SK-N-MC (cell line): ENCODE measurements around the gene OBSCN.
"Not testable (repeated sequence)": the region's sequence is repeated elsewhere in the genome, so short reads cannot be mapped to it uniquely, and the experiment has no call there.

Experiments
- DNase-seq: peaks from one replicate; pipeline ENCODE4 v3.0.0-alpha.2; 2011; ENCODE audit warnings: low read depth, low spot score
- H3K27ac ChIP-seq: fragments of 200-600 bp; sonication (generic); 2 replicates; pipeline ENCODE4 v1.5.1; 2016; ENCODE audit warnings: mixed run types
- H3K36me3 ChIP-seq: fragments of 200-600 bp; sonication (generic); 2 replicates; pipeline ENCODE4 v1.6.1; 2017; ENCODE audit warnings: antibody characterized with exemption, low read length, mixed read lengths; ENCODE audit not compliant: insufficient read depth
- H3K4me3 ChIP-seq: fragments of 200-600 bp; sonication (generic); 2 replicates; pipeline ENCODE4 v1.5.1; 2016
- H3K9ac ChIP-seq: fragments of 200-600 bp; sonication (generic); 2 replicates; pipeline ENCODE4 v1.8.0; 2017; ENCODE audit warnings: mixed run types, mixed read lengths; ENCODE audit not compliant: insufficient read length
- H3K9me3 ChIP-seq: fragments of 200-600 bp; sonication (generic); 2 replicates; pipeline ENCODE4 v1.6.1; 2017; ENCODE audit warnings: low read depth, mild to moderate bottlenecking, antibody characterized with exemption, low read length, moderate library complexity, mixed read lengths
- EZH2 ChIP-seq: fragments of 200-600 bp; sonication (generic); IDR thresholded peaks from one replicate; pipeline ENCODE4 v1.6.1; 2017; ENCODE audit warnings: antibody characterized with exemption
- FOXP2 ChIP-seq: optimal IDR thresholded peaks from 2 replicates; pipeline ENCODE3; 2011; ENCODE audit warnings: mild to moderate bottlenecking, moderate library complexity; ENCODE audit not compliant: insufficient read depth; ENCODE audit errors: extremely low read length, control extremely low read depth
- POLR2AphosphoS5 ChIP-seq: IDR thresholded peaks from 2 replicates; pipeline ENCODE4 v1.6.1; 2012; ENCODE audit warnings: mild to moderate bottlenecking, low read depth, low read length, borderline replicate concordance

The OBSCN gene

GRCh38 chr1:228169345-228169744 is 38.5 kb upstream of the OBSCN start:
- TF ChIP-seq FOXP2 (no peak), EZH2 (no peak), POLR2AphosphoS5 (no peak)
- Histone ChIP-seq H3K27ac (no peak overlapping the region), H3K9ac (no peak overlapping the region), H3K36me3 (no peaks in the 10 kb centered on the region), H3K4me3 (no peak overlapping the region), H3K9me3 (no peaks in the 10 kb centered on the region)
- no peak for DNase-seq

GRCh38 chr1:228170666-228171065 is 37.2 kb upstream of the OBSCN start:
- Histone ChIP-seq H3K27ac (no peak overlapping the region), H3K9ac (no peak overlapping the region), H3K36me3 (no peaks in the 10 kb centered on the region), H3K9me3 (no peaks in the 10 kb centered on the region), H3K4me3 (no peak overlapping the region)
- DNase-seq, result no peak
- TF ChIP-seq EZH2 (no peak), FOXP2 (no peak), POLR2AphosphoS5 (no peak)

GRCh38 chr1:228171221-228171891 is 36.5 kb upstream of the OBSCN start:
- no peak for DNase-seq
- no peak for TF ChIP-seq FOXP2
- TF ChIP-seq POLR2AphosphoS5, result no peak
- no peak for TF ChIP-seq EZH2
- H3K36me3 ChIP-seq, result no peaks in the 10 kb centered on the region
- no peak overlapping the region for H3K27ac ChIP-seq
- H3K9me3 ChIP-seq, result no peaks in the 10 kb centered on the region
- no peak overlapping the region for H3K4me3 ChIP-seq
- no peak overlapping the region for H3K9ac ChIP-seq

GRCh38 chr1:228172591-228173527 is 35.0 kb upstream of the OBSCN start:
- DNase-seq, result no peak
- Histone ChIP-seq H3K36me3 (no peaks in the 10 kb centered on the region), H3K9ac (no peak overlapping the region), H3K4me3 (no peak overlapping the region), H3K9me3 (no peaks in the 10 kb centered on the region), H3K27ac (no peak overlapping the region)
- TF ChIP-seq POLR2AphosphoS5 (no peak), EZH2 (no peak), FOXP2 (no peak)

- not testable (repeated sequence) for H3K9ac ChIP-seq
Observed at GRCh38 chr1:228173528-228174481, 34.0 kb upstream of the OBSCN start.

GRCh38 chr1:228174482-228175315 is 33.1 kb upstream of the OBSCN start:
- H3K4me3 ChIP-seq, result no peak overlapping the region
- H3K9me3 ChIP-seq, result no peaks in the 10 kb centered on the region
- no peak for DNase-seq
- H3K36me3 ChIP-seq, result no peaks in the 10 kb centered on the region
- H3K27ac ChIP-seq, result no peak overlapping the region
- TF ChIP-seq POLR2AphosphoS5 (no peak), EZH2 (no peak), FOXP2 (no peak)
- no peak overlapping the region for H3K9ac ChIP-seq

More at GRCh38 chr1:228173528-228174481, 34.0 kb upstream of the OBSCN start:
- not testable (repeated sequence) for H3K9me3 ChIP-seq, H3K27ac ChIP-seq, H3K36me3 ChIP-seq, DNase-seq, H3K4me3 ChIP-seq

- H3K4me3 ChIP-seq, result no peak overlapping the region
- H3K36me3 ChIP-seq, result no peaks in the 10 kb centered on the region
- H3K27ac ChIP-seq, result no peak overlapping the region
- TF ChIP-seq EZH2 (no peak), FOXP2 (no peak), POLR2AphosphoS5 (no peak)
- no peaks in the 10 kb centered on the region for H3K9me3 ChIP-seq
- no peak for DNase-seq
- no peak overlapping the region for H3K9ac ChIP-seq
Observed at GRCh38 chr1:228175316-228176023, 32.4 kb upstream of the OBSCN start.
